NB4 (cell line): ENCODE measurements around the gene RGS17.

Experiments
- MAX ChIP-seq: IDR thresholded peaks from 2 replicates; pipeline ENCODE4 v1.6.1; 2011; ENCODE audit warnings: low read depth, low read length
- MYC ChIP-seq: IDR thresholded peaks from 2 replicates; pipeline ENCODE4 v1.6.1; 2011; ENCODE audit warnings: low read depth, low read length
- POLR2A ChIP-seq: IDR thresholded peaks from 2 replicates; pipeline ENCODE4 v1.6.1; 2011; ENCODE audit warnings: mild to moderate bottlenecking; ENCODE audit not compliant: insufficient read length; ENCODE audit errors: extremely low read depth
- TF ChIP-seq, protein P1 (sequence below): IDR thresholded peaks from one replicate; pipeline ENCODE4 v1.5.1; 2012; ENCODE audit warnings: low read depth, low read length

DNA sequence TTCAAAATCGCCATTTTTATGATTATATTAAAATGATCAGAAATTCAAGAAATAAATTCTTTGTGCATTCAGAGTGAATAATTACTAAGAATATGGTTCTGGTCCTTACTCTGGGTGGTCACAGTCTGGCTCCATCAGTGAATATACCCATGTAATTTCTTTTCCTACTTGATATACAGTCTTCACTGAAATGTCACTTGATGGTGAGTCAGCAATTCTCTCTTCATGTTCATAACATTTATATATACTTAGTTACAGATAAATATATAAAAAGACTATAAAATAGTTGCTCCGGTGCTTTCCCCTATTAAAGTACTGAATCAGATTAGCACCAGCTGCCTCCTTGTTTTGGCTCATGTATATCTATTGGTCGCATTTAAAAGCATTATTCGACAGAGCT lies 72.2 kb downstream of the RGS17 start:
- TF ChIP-seq, protein P1, sequence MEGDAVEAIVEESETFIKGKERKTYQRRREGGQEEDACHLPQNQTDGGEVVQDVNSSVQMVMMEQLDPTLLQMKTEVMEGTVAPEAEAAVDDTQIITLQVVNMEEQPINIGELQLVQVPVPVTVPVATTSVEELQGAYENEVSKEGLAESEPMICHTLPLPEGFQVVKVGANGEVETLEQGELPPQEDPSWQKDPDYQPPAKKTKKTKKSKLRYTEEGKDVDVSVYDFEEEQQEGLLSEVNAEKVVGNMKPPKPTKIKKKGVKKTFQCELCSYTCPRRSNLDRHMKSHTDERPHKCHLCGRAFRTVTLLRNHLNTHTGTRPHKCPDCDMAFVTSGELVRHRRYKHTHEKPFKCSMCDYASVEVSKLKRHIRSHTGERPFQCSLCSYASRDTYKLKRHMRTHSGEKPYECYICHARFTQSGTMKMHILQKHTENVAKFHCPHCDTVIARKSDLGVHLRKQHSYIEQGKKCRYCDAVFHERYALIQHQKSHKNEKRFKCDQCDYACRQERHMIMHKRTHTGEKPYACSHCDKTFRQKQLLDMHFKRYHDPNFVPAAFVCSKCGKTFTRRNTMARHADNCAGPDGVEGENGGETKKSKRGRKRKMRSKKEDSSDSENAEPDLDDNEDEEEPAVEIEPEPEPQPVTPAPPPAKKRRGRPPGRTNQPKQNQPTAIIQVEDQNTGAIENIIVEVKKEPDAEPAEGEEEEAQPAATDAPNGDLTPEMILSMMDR, result no peak
- TF ChIP-seq POLR2A (no peak), MAX (no peak), MYC (no peak)
